Measurements from ENCODE around the gene TRPM2.
"Not testable (repeated sequence)": the region's sequence is repeated elsewhere in the genome, so short reads cannot be mapped to it uniquely, and the experiment has no call there.

TRPM2 gene

DNA sequence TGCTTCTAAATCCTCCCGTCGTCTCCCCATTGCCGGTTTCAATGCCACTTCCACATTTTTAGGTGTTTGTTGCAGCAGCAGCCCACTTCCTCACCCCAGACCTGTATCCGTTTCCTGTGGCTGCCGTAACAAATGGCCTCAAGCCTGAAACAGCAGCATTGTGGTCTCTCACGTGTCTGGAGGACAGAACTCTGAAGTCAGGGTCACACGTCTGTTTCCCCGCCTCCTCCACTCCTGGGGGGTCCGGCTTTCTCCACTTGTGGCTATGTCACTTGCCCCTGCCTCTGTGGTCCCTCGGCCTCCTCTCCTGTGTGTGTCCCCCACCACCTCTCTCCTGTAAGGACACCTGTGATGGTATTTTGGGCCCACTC is 21.8 kb downstream of the TRPM2 start:
- no peak for DNase-seq (ENCODE audit: low read depth)

DNA sequence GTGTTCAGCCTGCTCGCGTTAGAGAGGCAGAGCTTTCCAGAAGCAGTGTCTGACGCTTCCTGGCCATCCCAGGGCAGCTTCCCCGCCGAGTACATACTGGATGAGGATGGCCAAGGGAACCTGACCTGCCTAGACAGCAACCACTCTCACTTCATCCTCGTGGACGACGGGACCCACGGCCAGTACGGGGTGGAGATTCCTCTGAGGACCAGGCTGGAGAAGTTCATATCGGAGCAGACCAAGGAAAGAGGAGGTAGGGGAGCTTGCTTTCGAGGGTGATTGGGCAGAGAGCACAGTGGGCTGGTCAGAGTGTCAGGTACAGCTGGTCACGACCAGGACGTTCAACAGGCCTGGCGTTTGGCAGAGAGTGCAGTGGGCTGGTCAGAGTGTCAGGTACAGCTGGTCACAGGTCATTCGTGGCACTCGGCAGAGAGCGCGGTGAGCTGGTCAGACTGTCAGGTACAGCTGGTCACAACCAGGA is 22.4 kb downstream of the TRPM2 start:
- DNase-seq (ENCODE audit: low read depth): no peak

DNA sequence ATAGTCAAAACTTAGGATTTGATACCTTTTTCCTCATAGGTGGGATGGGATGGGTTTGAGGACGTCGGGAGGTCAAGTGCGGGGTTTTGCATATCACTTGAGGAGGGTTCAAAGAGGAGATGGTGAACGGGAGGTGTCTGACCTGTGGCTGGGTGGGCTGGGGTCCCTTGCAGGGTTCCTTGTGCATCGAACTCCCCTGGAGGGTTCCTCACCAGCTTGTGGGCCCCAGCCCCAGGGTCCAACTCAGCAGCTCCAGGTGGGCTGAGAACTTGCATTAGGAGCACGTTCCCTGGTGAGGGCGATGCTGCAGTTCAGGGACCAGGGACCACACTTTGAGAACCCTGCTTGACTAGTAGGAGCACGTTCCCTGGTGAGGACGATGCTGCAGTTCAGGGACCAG is 23.2 kb downstream of the TRPM2 start:
- DNase-seq (ENCODE audit: low read depth): no peak

DNA sequence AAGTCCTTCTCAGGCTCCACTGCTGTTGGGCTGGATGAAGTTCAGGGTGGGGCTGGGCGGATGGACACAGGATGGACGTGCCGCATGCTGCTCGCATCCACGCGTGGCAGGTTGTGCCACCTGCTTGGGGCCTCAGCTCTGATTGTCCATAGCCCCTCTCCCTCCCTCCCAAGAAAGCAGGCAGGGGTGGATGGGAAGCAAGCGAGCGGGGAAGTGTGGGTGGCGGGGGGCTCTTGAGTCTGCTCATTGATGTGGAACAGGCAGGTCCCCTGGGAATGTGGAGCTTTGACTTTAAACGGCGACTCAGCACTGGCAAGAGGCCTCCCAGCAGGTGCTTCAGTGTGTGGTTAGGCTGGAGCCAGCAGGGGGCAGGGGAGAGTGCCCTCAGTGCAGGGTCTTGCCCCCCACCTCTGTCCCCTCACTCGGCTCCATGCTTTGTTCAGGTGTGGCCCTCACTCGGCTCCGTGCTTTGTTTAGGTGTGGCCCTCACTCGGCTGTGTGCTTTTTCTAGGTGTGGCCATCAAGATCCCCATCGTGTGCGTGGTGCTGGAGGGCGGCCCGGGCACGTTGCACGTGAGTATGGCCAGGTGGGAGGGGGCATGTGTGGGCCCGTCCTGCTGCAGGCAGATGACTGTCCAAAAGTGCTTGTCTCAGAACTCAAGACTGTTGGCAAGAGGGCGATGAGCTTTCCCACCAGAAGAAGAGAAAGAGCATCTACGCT is 23.9 kb downstream of the TRPM2 start:
- no peak for DNase-seq (ENCODE audit: low read depth)

DNA sequence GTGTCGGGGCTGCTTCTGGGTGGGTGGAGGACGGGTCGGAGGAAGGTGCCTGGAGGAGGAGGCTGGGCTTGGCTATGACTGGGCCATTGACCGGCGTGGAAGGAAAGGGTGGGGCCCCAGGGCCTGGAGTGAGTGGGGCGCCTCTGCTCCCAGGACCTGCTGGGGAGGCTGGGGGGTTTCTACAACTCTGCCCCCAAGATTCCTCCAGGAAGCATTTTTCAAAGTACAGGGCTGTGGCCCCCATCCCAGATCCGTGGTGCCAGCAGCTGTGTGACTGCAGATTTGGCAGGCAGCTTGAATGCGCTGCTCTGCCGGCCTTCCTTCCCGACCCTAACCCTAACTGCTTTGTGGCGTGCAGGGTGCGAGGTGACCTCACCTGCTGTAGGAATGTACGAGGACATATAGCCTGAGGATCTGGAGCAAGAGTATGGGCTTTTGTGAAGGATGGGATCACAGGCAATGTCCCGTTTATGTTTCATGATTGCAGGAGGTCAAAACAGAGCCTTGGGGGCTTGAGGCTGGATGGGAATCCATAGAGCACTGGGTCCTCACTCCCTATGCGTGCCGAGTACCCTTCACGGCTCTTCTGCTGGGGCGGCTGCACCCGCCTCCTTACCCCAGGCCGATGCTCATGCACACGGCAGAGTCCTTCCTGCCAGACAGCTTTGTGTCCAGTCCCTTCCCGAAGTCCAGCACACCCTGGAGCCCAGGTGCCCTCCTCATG is 24.7 kb downstream of the TRPM2 start:
- no peak for DNase-seq (ENCODE audit: low read depth)

DNA sequence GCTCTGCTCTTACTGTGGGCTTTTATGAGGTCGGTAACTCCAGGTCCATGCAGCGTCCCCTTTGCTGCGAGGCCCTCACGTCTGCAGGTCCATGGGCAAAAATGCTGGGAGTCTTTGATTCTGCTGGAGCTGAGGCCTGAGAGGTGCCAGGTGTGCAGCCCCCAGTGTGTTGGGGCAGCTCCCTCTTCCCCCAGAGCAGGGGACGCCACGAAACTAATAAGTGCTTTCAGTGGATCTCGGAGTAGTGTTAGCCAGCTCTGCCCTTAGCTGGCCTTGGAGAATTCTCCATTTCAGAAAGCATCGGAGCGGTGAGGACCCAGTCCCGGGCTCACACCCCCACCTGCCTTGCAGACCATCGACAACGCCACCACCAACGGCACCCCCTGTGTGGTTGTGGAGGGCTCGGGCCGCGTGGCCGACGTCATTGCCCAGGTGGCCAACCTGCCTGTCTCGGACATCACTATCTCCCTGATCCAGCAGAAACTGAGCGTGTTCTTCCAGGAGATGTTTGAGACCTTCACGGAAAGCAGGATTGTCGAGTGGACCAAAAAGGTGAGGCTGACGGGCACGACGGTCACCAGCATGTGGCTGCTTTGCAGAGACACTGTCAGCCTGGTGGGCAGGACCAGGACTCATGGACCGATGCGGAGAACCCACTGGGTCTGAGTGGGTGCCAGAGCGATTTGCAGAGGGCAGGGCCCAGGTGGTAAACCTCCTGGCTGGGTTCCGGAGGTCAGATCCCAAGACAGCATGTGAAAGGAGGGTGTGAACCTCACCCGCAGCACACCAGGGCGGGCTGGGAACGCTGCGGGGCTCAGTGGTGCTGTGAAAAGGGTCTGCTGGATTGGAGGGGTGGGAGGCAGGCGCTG is 25.5 kb downstream of the TRPM2 start:
- no peak for DNase-seq (ENCODE audit: low read depth)

DNA sequence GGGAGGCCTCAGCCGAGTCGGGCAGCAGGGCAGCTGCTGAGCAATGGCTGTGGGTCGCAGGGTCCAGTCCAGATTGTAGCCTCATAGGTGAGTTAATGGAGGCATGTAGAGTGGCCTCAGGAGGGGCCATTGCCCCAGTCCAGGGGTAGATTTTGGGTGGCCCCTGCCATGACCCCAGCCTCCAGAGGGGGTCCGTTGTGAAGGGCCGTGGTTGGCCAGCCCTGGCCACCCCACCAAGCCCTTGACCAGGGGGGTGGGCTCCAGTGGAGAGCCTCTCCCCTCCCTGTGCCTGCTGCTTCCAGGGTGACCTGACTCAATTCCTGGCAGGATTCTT is 26.1 kb downstream of the TRPM2 start:
- no peak for DNase-seq (ENCODE audit: low read depth)

DNA sequence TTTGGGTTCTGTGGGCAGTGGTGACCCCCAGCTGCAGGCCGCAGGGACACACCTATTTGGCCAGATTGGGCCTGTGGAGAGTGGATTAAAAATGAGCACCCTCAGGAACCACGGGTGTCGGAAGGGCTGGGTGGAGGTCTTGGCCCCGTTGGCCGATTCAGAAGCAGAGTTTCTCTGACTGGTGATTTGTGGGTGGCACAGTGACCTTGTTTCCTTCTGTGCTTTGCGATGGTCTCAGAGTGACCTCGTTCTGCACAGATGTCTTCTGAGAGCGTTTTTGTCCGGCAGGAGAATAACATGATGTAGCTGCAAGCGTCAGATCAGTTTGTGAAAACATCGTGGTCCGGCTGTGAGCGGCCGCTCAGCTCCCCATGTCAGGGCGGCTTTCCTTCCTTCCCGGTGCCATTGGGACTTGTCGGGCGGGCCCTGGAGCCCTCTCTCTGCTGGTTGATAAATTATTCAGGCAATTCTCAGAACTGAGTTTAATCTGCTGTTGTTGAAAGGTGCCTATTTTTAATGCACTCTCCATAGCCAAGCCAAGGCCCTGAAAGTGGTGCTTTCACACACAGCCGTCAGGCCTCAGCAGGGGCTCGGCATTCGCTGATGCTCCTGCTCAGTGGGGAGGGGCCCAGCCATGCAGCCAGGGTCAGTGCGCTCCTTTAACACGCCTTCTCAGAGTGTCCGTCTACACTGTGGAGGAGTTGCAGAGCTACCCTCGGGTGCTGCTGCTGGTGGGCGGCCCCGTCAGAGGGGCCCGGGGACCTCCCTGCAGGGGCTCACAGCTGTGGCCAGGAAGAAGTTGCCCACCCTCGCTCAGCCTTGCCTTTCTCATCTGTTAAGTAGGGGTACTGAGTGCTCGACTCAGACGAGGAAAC is 26.8 kb downstream of the TRPM2 start:
- no peak for DNase-seq (ENCODE audit: low read depth)

DNA sequence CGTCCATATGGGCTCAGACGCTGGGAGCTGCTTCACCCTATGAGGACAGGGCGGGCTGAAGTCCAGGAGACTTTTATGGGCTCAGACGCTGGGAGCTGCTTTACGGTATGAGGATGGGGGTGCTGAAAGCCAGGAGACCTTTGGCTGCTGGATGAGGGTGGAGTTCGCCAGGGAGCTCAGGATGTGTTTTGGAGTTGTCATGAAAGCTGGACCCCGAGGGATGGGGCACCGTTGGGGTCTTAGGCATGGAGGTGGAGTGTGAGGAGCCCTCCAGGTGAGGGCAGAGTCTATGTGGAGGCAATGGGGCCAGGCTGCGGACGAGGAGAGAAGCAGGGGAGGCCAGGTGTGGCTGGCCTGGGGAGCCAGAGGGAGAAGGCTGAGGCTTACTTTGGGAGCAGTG is 27.5 kb downstream of the TRPM2 start:
- DNase-seq (ENCODE audit: low read depth): no peak

DNA sequence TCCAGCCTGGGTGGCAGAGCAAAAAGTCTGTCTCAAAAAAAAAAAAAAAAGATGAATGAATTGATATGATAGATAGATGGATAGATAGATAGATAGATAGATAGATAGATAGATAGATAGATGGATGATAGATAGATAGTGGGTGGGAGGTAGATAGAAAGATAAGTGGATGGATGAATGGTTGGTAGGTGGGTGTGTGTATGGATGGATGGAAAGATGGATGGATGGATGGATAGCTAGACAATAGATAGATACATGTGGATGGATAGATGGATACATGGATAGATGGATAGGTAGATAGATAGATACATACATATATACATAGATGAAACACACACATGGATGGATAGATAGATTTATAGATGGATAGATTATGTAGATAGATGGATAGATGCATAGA is 28.5 kb downstream of the TRPM2 start:
- DNase-seq (ENCODE audit: low read depth): no peak

DNA sequence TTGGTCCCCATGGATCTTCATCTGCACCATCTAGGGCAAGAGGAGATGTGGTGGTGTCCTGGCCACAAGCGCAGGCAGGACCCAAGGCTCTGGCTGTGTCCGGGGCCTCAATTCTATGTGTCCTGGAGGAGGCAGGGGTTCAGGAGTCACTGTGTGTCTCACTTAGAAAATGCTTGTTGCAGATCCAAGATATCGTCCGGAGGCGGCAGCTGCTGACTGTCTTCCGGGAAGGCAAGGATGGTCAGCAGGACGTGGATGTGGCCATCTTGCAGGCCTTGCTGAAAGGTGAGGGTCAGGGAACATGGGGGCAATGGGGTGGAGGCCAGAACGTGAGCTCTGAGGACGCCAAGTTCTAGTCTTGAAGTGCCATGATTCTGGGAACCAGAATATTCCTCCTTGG is 29.1 kb downstream of the TRPM2 start:
- DNase-seq (ENCODE audit: low read depth): no peak

DNA sequence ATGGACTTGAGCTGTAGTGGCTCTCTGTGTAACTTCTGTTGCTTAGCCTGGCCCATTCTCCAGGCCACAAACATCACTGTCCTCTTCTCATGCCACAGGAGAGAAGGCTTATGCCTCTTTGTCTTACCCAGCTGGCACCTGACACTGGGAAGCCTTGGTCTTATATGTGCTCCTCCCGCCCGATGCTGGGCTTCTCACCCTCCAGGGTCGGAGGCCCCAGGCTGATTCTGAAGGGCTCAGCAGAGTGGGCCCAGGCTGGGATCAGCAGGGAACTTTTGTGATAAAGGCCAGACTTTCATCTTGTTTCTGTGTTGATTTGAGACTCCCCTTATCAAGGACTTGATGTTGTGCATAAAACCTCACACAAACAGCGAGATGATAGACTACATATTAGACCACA is 29.8 kb downstream of the TRPM2 start:
- no peak for DNase-seq (ENCODE audit: low read depth)

DNA sequence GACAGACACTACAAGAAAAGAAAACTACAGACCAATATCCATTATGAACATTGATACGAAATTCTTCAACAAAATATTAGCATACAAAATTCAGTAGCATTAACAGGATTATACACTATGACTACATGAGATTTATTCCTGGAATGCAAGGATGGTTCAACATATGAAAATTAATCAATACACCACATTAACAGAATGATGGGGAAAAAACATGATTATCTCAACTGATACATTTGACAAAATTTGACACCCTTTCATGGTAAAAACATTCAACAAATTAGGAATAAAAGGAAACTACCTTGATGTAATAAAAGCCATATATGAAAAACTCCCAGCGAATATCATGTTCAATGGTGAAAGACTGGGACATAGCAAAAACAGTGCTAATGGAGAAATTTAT is 31.5 kb downstream of the TRPM2 start:
- DNase-seq (ENCODE audit: low read depth): no peak

DNA sequence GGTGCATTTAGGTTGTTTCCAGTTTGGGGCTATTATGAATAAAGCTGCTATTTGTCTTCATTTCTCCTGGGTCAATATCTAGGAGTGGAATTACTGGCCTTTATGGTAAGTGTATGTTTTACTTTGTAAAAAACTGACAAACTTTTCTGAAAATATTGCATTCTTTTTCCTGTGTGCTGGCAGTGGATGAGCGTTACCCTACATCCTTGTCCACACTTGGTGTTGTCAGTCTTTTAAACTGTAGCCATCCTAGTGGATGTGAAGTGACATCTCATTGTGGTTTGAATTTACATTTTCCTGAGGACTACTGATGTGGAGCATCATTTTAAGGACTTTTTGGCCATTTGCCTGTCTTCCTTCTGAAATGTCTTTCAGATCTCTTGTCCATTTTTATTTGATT is 35.9 kb downstream of the TRPM2 start:
- no peak for DNase-seq (ENCODE audit: low read depth)

DNA sequence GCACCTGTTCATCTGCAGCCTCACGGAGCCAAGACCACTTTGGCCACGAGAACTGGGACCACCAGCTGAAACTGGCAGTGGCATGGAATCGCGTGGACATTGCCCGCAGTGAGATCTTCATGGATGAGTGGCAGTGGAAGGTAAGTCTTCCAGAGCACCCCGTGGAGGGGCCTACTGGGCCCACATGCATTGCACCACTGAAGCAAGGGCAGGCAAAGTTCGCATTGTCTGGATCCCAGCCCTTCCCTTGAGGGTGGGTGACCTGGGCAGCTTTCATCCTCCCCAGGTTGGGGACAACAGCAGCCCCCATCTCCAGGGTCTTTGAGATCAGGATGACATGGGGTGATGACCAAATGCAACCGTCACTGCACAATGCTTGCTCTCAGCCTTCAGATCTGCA is 37.5 kb downstream of the TRPM2 start:
- no peak for DNase-seq (ENCODE audit: low read depth)

DNA sequence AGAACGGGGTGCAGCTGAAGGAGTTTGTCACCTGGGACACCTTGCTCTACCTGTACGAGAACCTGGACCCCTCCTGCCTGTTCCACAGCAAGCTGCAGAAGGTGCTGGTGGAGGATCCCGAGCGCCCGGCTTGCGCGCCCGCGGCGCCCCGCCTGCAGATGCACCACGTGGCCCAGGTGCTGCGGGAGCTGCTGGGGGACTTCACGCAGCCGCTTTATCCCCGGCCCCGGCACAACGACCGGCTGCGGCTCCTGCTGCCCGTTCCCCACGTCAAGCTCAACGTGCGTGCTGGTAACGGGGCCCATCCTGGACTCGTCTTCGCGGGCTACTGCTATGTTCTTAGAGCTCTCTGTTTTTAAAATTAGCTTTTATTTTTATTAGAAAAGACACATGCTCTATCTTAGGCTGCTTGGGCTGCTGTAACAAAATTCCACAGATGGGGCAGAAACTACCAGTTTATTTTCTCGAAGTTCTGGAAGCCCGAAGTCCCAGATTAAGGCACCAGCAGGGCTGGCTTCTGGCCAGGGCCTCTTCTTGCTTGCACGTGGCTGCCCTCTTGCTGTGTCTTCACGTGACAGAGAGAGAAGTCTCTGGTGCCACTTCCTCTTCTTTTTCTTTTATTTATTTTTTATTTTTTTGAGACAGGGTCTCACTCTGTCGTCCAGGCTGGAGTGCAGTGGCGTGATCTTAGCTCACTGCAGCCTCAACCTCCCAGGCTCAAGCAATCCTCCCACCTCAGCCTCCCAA is 38.1 kb downstream of the TRPM2 start:
- DNase-seq (ENCODE audit: low read depth): no peak

DNA sequence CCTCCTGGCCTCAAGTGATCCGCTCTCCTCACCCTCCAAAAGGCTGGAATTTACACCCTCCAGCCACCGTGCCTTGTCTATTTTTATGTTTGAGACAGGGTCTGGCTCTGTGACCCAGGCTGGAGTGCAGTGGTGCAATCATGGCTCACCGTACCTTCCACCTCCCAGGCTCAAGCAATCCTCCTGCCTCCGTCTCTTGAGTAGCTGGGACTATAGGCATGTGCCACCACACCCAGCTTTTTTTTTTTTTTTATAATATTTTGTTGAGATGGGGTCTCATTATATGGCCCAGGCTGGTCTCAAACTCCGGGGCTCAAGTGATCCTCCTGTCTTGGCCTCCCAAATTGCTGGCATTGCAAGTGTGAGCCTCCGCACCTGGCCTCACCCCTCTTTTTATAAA is 38.8 kb downstream of the TRPM2 start:
- no peak for DNase-seq (ENCODE audit: low read depth)

DNA sequence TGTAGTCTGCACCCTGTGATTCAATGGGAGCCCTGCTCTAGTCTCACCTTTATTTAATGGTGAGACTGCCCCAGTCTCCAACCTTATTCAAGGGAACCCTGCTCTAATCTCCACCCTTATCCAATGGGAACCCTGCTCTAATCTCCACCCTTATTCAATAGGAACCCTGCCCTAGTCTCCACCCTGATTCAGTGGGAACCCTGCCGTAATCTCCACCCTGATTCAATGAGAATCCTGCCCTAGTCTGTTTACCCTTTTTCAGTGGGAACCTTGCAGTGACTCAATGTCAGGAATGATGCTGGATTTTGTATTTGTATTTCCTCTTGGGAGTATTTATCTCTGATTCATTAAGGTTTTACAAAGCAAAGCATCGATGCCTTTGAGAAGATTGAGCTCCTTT is 39.5 kb downstream of the TRPM2 start:
- no peak for DNase-seq (ENCODE audit: low read depth)

DNA sequence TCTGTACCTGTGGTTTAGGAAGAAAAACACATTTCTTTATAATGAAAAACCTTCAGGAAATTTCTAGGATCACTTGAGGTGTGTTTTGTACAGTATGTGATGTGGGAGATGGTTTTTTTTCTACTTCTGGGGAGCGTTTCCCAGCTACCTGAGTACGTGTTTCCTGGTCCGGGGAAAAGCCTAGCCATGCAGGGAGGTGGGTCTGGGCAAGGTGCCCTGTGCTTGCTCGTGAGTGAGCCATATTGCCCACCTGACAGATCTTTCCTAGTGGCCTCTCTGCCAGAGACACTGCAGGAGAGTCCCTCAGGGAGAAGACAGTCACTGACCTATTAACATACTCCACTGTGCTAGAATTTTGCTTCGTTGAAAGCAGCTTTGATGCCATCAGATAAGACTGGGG is 41.3 kb downstream of the TRPM2 start:
- DNase-seq (ENCODE audit: low read depth): no peak

DNA sequence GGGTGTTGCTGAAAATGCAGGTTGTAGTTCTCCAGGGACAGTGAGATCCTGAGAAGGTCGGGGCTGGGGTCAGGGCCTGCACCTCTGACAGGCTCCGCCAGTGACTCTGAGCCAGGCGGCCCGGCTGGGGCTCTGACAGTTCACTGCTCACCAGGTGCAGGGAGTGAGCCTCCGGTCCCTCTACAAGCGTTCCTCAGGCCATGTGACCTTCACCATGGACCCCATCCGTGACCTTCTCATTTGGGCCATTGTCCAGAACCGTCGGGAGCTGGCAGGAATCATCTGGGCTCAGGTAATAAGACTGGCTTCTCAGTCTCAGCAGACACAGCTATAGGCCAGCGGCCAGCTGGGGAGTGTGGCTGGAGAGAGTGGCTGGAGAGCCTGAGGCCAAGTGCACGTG is 41.8 kb downstream of the TRPM2 start:
- no peak for DNase-seq (ENCODE audit: low read depth)

DNA sequence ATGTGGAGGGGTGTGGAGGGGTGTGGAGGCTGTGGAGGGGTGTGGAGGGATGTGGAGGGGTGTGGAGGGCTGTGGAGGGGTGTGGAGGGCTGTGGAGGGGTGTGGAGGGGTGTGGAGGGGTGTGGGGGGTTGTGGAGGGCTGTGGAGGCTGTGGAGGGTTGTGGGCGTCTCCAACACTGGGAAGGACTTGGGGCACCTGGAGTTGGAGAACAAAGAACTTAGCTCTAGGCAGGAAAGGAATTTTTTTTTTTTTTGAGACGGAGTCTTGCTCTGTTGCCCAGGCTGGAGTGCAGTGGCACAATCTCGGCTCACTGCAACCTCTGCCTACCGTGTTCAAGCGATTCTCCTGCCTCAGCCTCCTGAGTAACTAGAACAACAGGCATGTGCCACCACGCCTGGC is 43.4 kb downstream of the TRPM2 start:
- DNase-seq (ENCODE audit: low read depth): not testable (repeated sequence)

All from activated T-cell treated with anti-CD3 and anti-CD28 coated beads for 24 hours (primary cell).